Measurements from ENCODE around the gene FOXM1.

Gene FOXM1

GRCh38 chr12:2836574-2836973, 40.4 kb downstream of the FOXM1 start:
- DNase-seq (ENCODE audit: low read depth, low spot score), result no peak
- H3K36me3 ChIP-seq (ENCODE audit: insufficient read depth, insufficient read length, low read length), result peaks cover 57% of the 10 kb centered on the region
- H3K9me3 ChIP-seq (ENCODE audit: insufficient read depth, low read length), result no peaks in the 10 kb centered on the region
- no peaks in the 10 kb centered on the region for H3K27me3 ChIP-seq (ENCODE audit: insufficient read depth, insufficient read length)
- TF ChIP-seq SUZ12 (IDR thresholded peaks at IDR 0.05; ENCODE audit: extremely low read depth, insufficient read depth, insufficient read length), result no peak
- TF ChIP-seq ZNF274 (IDR thresholded peaks at IDR 0.05; ENCODE audit: low read depth, low read length), result no peak
- TF ChIP-seq YY1 (IDR thresholded peaks at IDR 0.05; ENCODE audit: insufficient read depth, insufficient read length), result no peak
- H3K4me1 ChIP-seq (ENCODE audit: insufficient read depth, insufficient read length), result peaks cover 25% of the 10 kb centered on the region
- H3K4me3 ChIP-seq (ENCODE audit: insufficient read length, low read depth), result no peak overlapping the region
- H3K9ac ChIP-seq (ENCODE audit: insufficient read length, low read depth), result no peak overlapping the region

- TF ChIP-seq SUZ12 (IDR thresholded peaks at IDR 0.05; ENCODE audit: extremely low read depth, insufficient read depth, insufficient read length) (no peak), ZNF274 (IDR thresholded peaks at IDR 0.05; ENCODE audit: low read depth, low read length) (no peak), YY1 (IDR thresholded peaks at IDR 0.05; ENCODE audit: insufficient read depth, insufficient read length) (no peak)
- DNase-seq (ENCODE audit: low read depth, low spot score), result no peak
- H3K9me3 ChIP-seq (ENCODE audit: insufficient read depth, low read length), result no peaks in the 10 kb centered on the region
- peaks cover 23% of the 10 kb centered on the region for H3K4me1 ChIP-seq (ENCODE audit: insufficient read depth, insufficient read length)
- H3K27me3 ChIP-seq (ENCODE audit: insufficient read depth, insufficient read length), result no peaks in the 10 kb centered on the region
- H3K4me3 ChIP-seq (ENCODE audit: insufficient read length, low read depth), result no peak overlapping the region
- H3K36me3 ChIP-seq (ENCODE audit: insufficient read depth, insufficient read length, low read length), result peaks cover 58% of the 10 kb centered on the region
- no peak overlapping the region for H3K9ac ChIP-seq (ENCODE audit: insufficient read length, low read depth)
Measured at GRCh38 chr12:2835691-2836403, 41.1 kb downstream of the FOXM1 start.

GRCh38 chr12:2834581-2835491, 42.1 kb downstream of the FOXM1 start, which contains the start of gene NRIP2:
Gene NRIP2 (minus strand): TSS chr12:2835035. CDS start chr12:2834983, 52 bp downstream.
- H3K4me3 ChIP-seq (ENCODE audit: insufficient read length, low read depth), result no peak within 1 kb of the TSS
- peak within 1 kb of the TSS; percentile 34 for H3K9ac ChIP-seq (ENCODE audit: insufficient read length, low read depth)
- H3K27me3 ChIP-seq (ENCODE audit: insufficient read depth, insufficient read length), result no peaks in the 10 kb centered on the region
- H3K9me3 ChIP-seq (ENCODE audit: insufficient read depth, low read length), result no peaks in the 10 kb centered on the region
- H3K36me3 ChIP-seq (ENCODE audit: insufficient read depth, insufficient read length, low read length), result peaks cover 63% of the 10 kb centered on the region
- DNase-seq (ENCODE audit: low read depth, low spot score), result no peak
- H3K4me1 ChIP-seq (ENCODE audit: insufficient read depth, insufficient read length), result peaks cover 21% of the 10 kb centered on the region
- TF ChIP-seq YY1 (IDR thresholded peaks at IDR 0.05; ENCODE audit: insufficient read depth, insufficient read length), result no peak
- no peak for TF ChIP-seq SUZ12 (IDR thresholded peaks at IDR 0.05; ENCODE audit: extremely low read depth, insufficient read depth, insufficient read length)
- TF ChIP-seq ZNF274 (IDR thresholded peaks at IDR 0.05; ENCODE audit: low read depth, low read length), result no peak

- no peaks in the 10 kb centered on the region for H3K9me3 ChIP-seq (ENCODE audit: insufficient read depth, low read length)
Measured at GRCh38 chr12:2833810-2834209, 43.2 kb downstream of the FOXM1 start.

GRCh38 chr12:2833327-2833726, 43.6 kb downstream of the FOXM1 start:
- no peak overlapping the region for H3K4me3 ChIP-seq (ENCODE audit: insufficient read length, low read depth)
- H3K4me1 ChIP-seq (ENCODE audit: insufficient read depth, insufficient read length), result peaks cover 21% of the 10 kb centered on the region
- peaks cover 65% of the 10 kb centered on the region for H3K36me3 ChIP-seq (ENCODE audit: insufficient read depth, insufficient read length, low read length)
- H3K9me3 ChIP-seq (ENCODE audit: insufficient read depth, low read length), result no peaks in the 10 kb centered on the region
- no peak for DNase-seq (ENCODE audit: low read depth, low spot score)
- no peak overlapping the region for H3K9ac ChIP-seq (ENCODE audit: insufficient read length, low read depth)
- no peaks in the 10 kb centered on the region for H3K27me3 ChIP-seq (ENCODE audit: insufficient read depth, insufficient read length)
- TF ChIP-seq SUZ12 (IDR thresholded peaks at IDR 0.05; ENCODE audit: extremely low read depth, insufficient read depth, insufficient read length) (no peak), ZNF274 (IDR thresholded peaks at IDR 0.05; ENCODE audit: low read depth, low read length) (no peak), YY1 (IDR thresholded peaks at IDR 0.05; ENCODE audit: insufficient read depth, insufficient read length) (no peak)

More at GRCh38 chr12:2833810-2834209, 43.2 kb downstream of the FOXM1 start:
- no peak for DNase-seq (ENCODE audit: low read depth, low spot score)
- TF ChIP-seq ZNF274 (IDR thresholded peaks at IDR 0.05; ENCODE audit: low read depth, low read length) (no peak), YY1 (IDR thresholded peaks at IDR 0.05; ENCODE audit: insufficient read depth, insufficient read length) (no peak), SUZ12 (IDR thresholded peaks at IDR 0.05; ENCODE audit: extremely low read depth, insufficient read depth, insufficient read length) (no peak)
- Histone ChIP-seq H3K27me3 (ENCODE audit: insufficient read depth, insufficient read length) (no peaks in the 10 kb centered on the region), H3K9ac (ENCODE audit: insufficient read length, low read depth) (peak overlapping the region; percentile 8), H3K4me1 (ENCODE audit: insufficient read depth, insufficient read length) (peaks cover 21% of the 10 kb centered on the region), H3K4me3 (ENCODE audit: insufficient read length, low read depth) (no peak overlapping the region), H3K36me3 (ENCODE audit: insufficient read depth, insufficient read length, low read length) (peaks cover 65% of the 10 kb centered on the region)

- Histone ChIP-seq H3K4me3 (ENCODE audit: insufficient read length, low read depth) (no peak overlapping the region), H3K9me3 (ENCODE audit: insufficient read depth, low read length) (no peaks in the 10 kb centered on the region), H3K4me1 (ENCODE audit: insufficient read depth, insufficient read length) (peaks cover 21% of the 10 kb centered on the region), H3K9ac (ENCODE audit: insufficient read length, low read depth) (no peak overlapping the region), H3K36me3 (ENCODE audit: insufficient read depth, insufficient read length, low read length) (peaks cover 65% of the 10 kb centered on the region), H3K27me3 (ENCODE audit: insufficient read depth, insufficient read length) (no peaks in the 10 kb centered on the region)
- TF ChIP-seq YY1 (IDR thresholded peaks at IDR 0.05; ENCODE audit: insufficient read depth, insufficient read length) (no peak), SUZ12 (IDR thresholded peaks at IDR 0.05; ENCODE audit: extremely low read depth, insufficient read depth, insufficient read length) (no peak), ZNF274 (IDR thresholded peaks at IDR 0.05; ENCODE audit: low read depth, low read length) (no peak)
- DNase-seq (ENCODE audit: low read depth, low spot score), result no peak
Measured at GRCh38 chr12:2832550-2833127, 44.3 kb downstream of the FOXM1 start.
